ENCODE data around the gene CTDP1. TPM values are rescaled to one million over a fixed set of nuclear protein-coding genes. Genes with fewer than 3 reads are reported as not detected.

The CTDP1 gene
- total RNA-seq, 1 experiment from 2014 or later: 20.3 TPM

GRCh38 chr18:79789901-79790890, 110.6 kb downstream of the CTDP1 start:
- H3K36me3 Mint-ChIP-seq (ENCODE audit: insufficient read depth, unreplicated experiment): no peaks in the 10 kb centered on the region
- no peak for DNase-seq (ENCODE audit: unreplicated experiment)
- BruUV-seq (replicated peaks): no TSS peak
- POLR2A ChIA-PET: no interaction called here
- TF ChIP-seq CTCF (IDR thresholded peaks at IDR 0.05; ENCODE audit: unreplicated experiment): no peak
- intact Hi-C loops (cut with micrococcal nuclease): no loop called here
- H3K4me3 Mint-ChIP-seq (ENCODE audit: unreplicated experiment): no peak overlapping the region
- no peak overlapping the region for H3K27ac Mint-ChIP-seq (ENCODE audit: low read depth, unreplicated experiment)
- H3K4me1 Mint-ChIP-seq (ENCODE audit: insufficient read depth, unreplicated experiment): peaks cover 24% of the 10 kb centered on the region
- H3K27me3 Mint-ChIP-seq (ENCODE audit: insufficient read depth, unreplicated experiment): no peaks in the 10 kb centered on the region
- CTCF ChIA-PET: interaction anchor here (0.6 kb wide), 1 partner anchor 171 kb away, joined by 3 read pairs; no protein-coding TSS in a partner anchor
- peaks cover 11% of the 10 kb centered on the region for H3K9me3 Mint-ChIP-seq (ENCODE audit: unreplicated experiment)

- peak; percentile 94 for DNase-seq (ENCODE audit: unreplicated experiment)
- TF ChIP-seq CTCF (IDR thresholded peaks at IDR 0.05; ENCODE audit: unreplicated experiment): no peak
- H3K4me1 Mint-ChIP-seq (ENCODE audit: insufficient read depth, unreplicated experiment): peaks cover 24% of the 10 kb centered on the region
- ChIA-PET POLR2A (interaction anchor here (1.3 kb wide), 1 partner anchor 111 kb away, joined by 7 read pairs; the partner anchor contains the start of gene CTDP1), CTCF (interaction anchor here (0.6 to 1.3 kb wide), 2 partner anchors 168 to 170 kb away, joined by 3 to 7 read pairs; no protein-coding TSS in a partner anchor)
- intact Hi-C loops (cut with micrococcal nuclease): no loop called here
- BruUV-seq (replicated peaks): no TSS peak
- peak overlapping the region; percentile 46 for H3K4me3 Mint-ChIP-seq (ENCODE audit: unreplicated experiment)
- H3K27ac Mint-ChIP-seq (ENCODE audit: low read depth, unreplicated experiment): no peak overlapping the region
- peaks cover 14% of the 10 kb centered on the region for H3K9me3 Mint-ChIP-seq (ENCODE audit: unreplicated experiment)
- H3K27me3 Mint-ChIP-seq (ENCODE audit: insufficient read depth, unreplicated experiment): no peaks in the 10 kb centered on the region
- no peaks in the 10 kb centered on the region for H3K36me3 Mint-ChIP-seq (ENCODE audit: insufficient read depth, unreplicated experiment)
These were observed 111.7 kb downstream of the CTDP1 start for GRCh38 chr18:79790996-79791972.

GRCh38 chr18:79792096-79792987, 112.7 kb downstream of the CTDP1 start:
- intact Hi-C loops (cut with micrococcal nuclease): no loop called here
- POLR2A ChIA-PET: interaction anchor here (1.3 kb wide), 1 partner anchor 112 kb away, joined by 7 read pairs; the partner anchor contains the start of gene CTDP1
- Mint-ChIP-seq H3K4me3 (ENCODE audit: unreplicated experiment) (peak overlapping the region; percentile 46), H3K27me3 (ENCODE audit: insufficient read depth, unreplicated experiment) (peaks cover 6% of the 10 kb centered on the region), H3K36me3 (ENCODE audit: insufficient read depth, unreplicated experiment) (no peaks in the 10 kb centered on the region), H3K27ac (ENCODE audit: low read depth, unreplicated experiment) (no peak overlapping the region), H3K9me3 (ENCODE audit: unreplicated experiment) (peaks cover 19% of the 10 kb centered on the region), H3K4me1 (ENCODE audit: insufficient read depth, unreplicated experiment) (peaks cover 24% of the 10 kb centered on the region)
- CTCF ChIA-PET: interaction anchor here (1.3 kb wide), 1 partner anchor 167 kb away, joined by 7 read pairs; no protein-coding TSS in a partner anchor
- no peak for DNase-seq (ENCODE audit: unreplicated experiment)
- no peak for TF ChIP-seq CTCF (IDR thresholded peaks at IDR 0.05; ENCODE audit: unreplicated experiment)
- BruUV-seq (replicated peaks): no TSS peak
